H9 (cell line): Measurements from ENCODE around the gene OPHN1. TPM values are rescaled to one million over a fixed set of nuclear protein-coding genes. Genes with fewer than 3 reads are reported as not detected.

ENCODE experiments used
- DNase-seq: peaks from one replicate; pipeline ENCODE4 v3.0.0-alpha.2; 2017
- H2AFZ ChIP-seq: one replicate; pipeline ENCODE4 v1.6.1; 2013; ENCODE audit warnings: mild to moderate bottlenecking, low read length, control low read depth, moderate library complexity
- H2AK5ac ChIP-seq: 2 replicates; pipeline ENCODE4 v1.6.1; 2013; ENCODE audit warnings: low read length, control low read depth, mixed read lengths; ENCODE audit not compliant: insufficient read length
- H2BK120ac ChIP-seq: one replicate; pipeline ENCODE4 v1.6.1; 2013; ENCODE audit warnings: low read depth, mild to moderate bottlenecking, low read length, control low read depth, inconsistent platforms; ENCODE audit not compliant: poor library complexity, severe bottlenecking
- H2BK12ac ChIP-seq: 2 replicates; pipeline ENCODE4 v1.6.1; 2013; ENCODE audit warnings: low read length, control low read depth, mixed read lengths, low read depth; ENCODE audit not compliant: insufficient read length
- H2BK15ac ChIP-seq: 2 replicates; pipeline ENCODE4 v1.6.1; 2013; ENCODE audit warnings: low read depth, low read length, control low read depth
- H2BK20ac ChIP-seq: one replicate; pipeline ENCODE4 v1.6.1; 2013; ENCODE audit warnings: low read depth, mild to moderate bottlenecking, low read length, control low read depth, inconsistent platforms; ENCODE audit not compliant: poor library complexity, severe bottlenecking
- H2BK5ac ChIP-seq: 2 replicates; pipeline ENCODE4 v1.6.1; 2013; ENCODE audit warnings: low read length, control low read depth, mixed read lengths; ENCODE audit not compliant: insufficient read length
- H3K14ac ChIP-seq: 2 replicates; pipeline ENCODE4 v1.6.1; 2013; ENCODE audit warnings: low read length, control low read depth; ENCODE audit not compliant: insufficient read depth
- H3K18ac ChIP-seq: 2 replicates; pipeline ENCODE4 v1.6.1; 2013; ENCODE audit warnings: low read depth, mild to moderate bottlenecking, mixed read lengths, low read length, control low read depth; ENCODE audit not compliant: insufficient read length
- H3K23ac ChIP-seq: 2 replicates; pipeline ENCODE4 v1.6.1; 2013; ENCODE audit warnings: low read length, control low read depth, mixed read lengths, low read depth; ENCODE audit not compliant: insufficient read length
- H3K23me2 ChIP-seq: 2 replicates; pipeline ENCODE4 v1.6.1; 2013; ENCODE audit warnings: low read depth, mild to moderate bottlenecking, mixed read lengths, low read length, control low read depth; ENCODE audit not compliant: insufficient read length, poor library complexity, severe bottlenecking
- H3K27ac ChIP-seq: 2 replicates; pipeline ENCODE4 v1.5.1; 2013; ENCODE audit warnings: low read length, control low read depth, mixed read lengths, low read depth; ENCODE audit not compliant: insufficient read length
- H3K27me3 ChIP-seq: 2 replicates; pipeline ENCODE4 v1.6.1; 2013; ENCODE audit warnings: low read length, control low read depth, inconsistent platforms; ENCODE audit not compliant: insufficient read depth
- H3K4ac ChIP-seq: 2 replicates; pipeline ENCODE4 v1.6.1; 2013; ENCODE audit warnings: low read depth, mild to moderate bottlenecking, control low read depth, inconsistent platforms, low read length, moderate library complexity
- H3K4me1 ChIP-seq: 2 replicates; pipeline ENCODE4 v1.6.1; 2013; ENCODE audit warnings: low read length, control low read depth, inconsistent platforms; ENCODE audit not compliant: insufficient read depth
- H3K4me2 ChIP-seq: 2 replicates; pipeline ENCODE4 v1.6.1; 2013; ENCODE audit warnings: low read length, control low read depth, mixed read lengths; ENCODE audit not compliant: insufficient read length, insufficient read depth
- H3K56ac ChIP-seq: 2 replicates; pipeline ENCODE4 v1.6.1; 2013; ENCODE audit warnings: low read depth, mild to moderate bottlenecking, mixed read lengths, low read length, control low read depth; ENCODE audit not compliant: insufficient read length
- H3K79me1 ChIP-seq: 2 replicates; pipeline ENCODE4 v1.6.1; 2013; ENCODE audit warnings: low read depth, mild to moderate bottlenecking, moderate library complexity, low read length, control low read depth, inconsistent platforms; ENCODE audit not compliant: insufficient read depth, poor library complexity, severe bottlenecking
- H3K79me2 ChIP-seq: 2 replicates; pipeline ENCODE4 v1.6.1; 2013; ENCODE audit warnings: low read length, control low read depth, inconsistent platforms; ENCODE audit not compliant: insufficient read depth
- H3K9ac ChIP-seq: 2 replicates; pipeline ENCODE4 v1.6.1; 2013; ENCODE audit warnings: low read length, control low read depth, mixed read lengths; ENCODE audit not compliant: insufficient read length; ENCODE audit errors: extremely low read depth
- H3K9me3 ChIP-seq: one replicate; pipeline ENCODE4 v1.6.1; 2013; ENCODE audit warnings: low read depth, low read length, inconsistent platforms; ENCODE audit not compliant: control insufficient read depth
- H3T11ph ChIP-seq: one replicate; pipeline ENCODE4 v1.6.1; 2013; ENCODE audit warnings: mild to moderate bottlenecking, low read length, control low read depth, inconsistent platforms
- H4K20me1 ChIP-seq: one replicate; pipeline ENCODE4 v1.6.1; 2013; ENCODE audit not compliant: control insufficient read depth, insufficient read length, insufficient read depth
- H4K5ac ChIP-seq: 2 replicates; pipeline ENCODE4 v1.6.1; 2013; ENCODE audit warnings: low read depth, mild to moderate bottlenecking, mixed read lengths, low read length, control low read depth; ENCODE audit not compliant: insufficient read length
- H4K8ac ChIP-seq: replicated peaks from 2 replicates; pipeline ENCODE4 v1.6.1; 2013; ENCODE audit warnings: low read length, control low read depth, mixed read lengths, low read depth; ENCODE audit not compliant: insufficient read length
- H4K91ac ChIP-seq: 2 replicates; pipeline ENCODE4 v1.6.1; 2013; ENCODE audit warnings: low read depth, mild to moderate bottlenecking, moderate library complexity, mixed read lengths, low read length, control low read depth; ENCODE audit not compliant: insufficient read length
- H3K27ac Mint-ChIP-seq, 3 experiments: 2 replicates in 2 of 3; 3 replicates in 1 of 3; pipeline ENCODE4 v1.8.0; 2020 to 2021; ENCODE audit warnings: mixed read lengths in 3 of 3, mild to moderate bottlenecking in 1 of 3, moderate library complexity in 1 of 3
- H3K27me3 Mint-ChIP-seq: 2 replicates; pipeline ENCODE4 v1.8.0; 2021; ENCODE audit warnings: low read depth, mild to moderate bottlenecking, moderate library complexity, mixed read lengths
- H3K36me3 Mint-ChIP-seq, 3 experiments: 2 replicates in 2 of 3; 3 replicates in 1 of 3; pipeline ENCODE4 v1.8.0; 2020 to 2021; ENCODE audit warnings: low read depth in 3 of 3, mixed read lengths in 3 of 3; ENCODE audit not compliant: insufficient read depth in 1 of 3
- H3K4me1 Mint-ChIP-seq, 2 experiments: 2 replicates each; pipeline ENCODE4 v1.8.0; 2020; ENCODE audit warnings: mixed read lengths in 2 of 2
- H3K4me3 Mint-ChIP-seq, 2 experiments: 2 replicates in 1 of 2; 3 replicates in 1 of 2; pipeline ENCODE4 v1.8.0; 2020 to 2021; ENCODE audit warnings: mild to moderate bottlenecking in 2 of 2, mixed read lengths in 2 of 2, moderate library complexity in 1 of 2
- H3K9me3 Mint-ChIP-seq, 2 experiments: 2 replicates in 1 of 2; 3 replicates in 1 of 2; pipeline ENCODE4 v1.8.0; 2020; ENCODE audit warnings: mild to moderate bottlenecking in 2 of 2, mixed read lengths in 2 of 2, moderate library complexity in 1 of 2
- CTCF ChIP-seq: fragments of 200-600 bp; sonication (generic); conservative IDR thresholded peaks from 3 replicates; pipeline ENCODE4 v1.8.0; 2021; ENCODE audit warnings: antibody characterized with exemption, mild to moderate bottlenecking
- WGBS: extraction: QIAGEN DNeasy Blood & Tissue Kit; methylation state at CpG from one replicate; pipeline ENCODE4 v1.1.7; 2013; ENCODE audit warnings: missing lambda C conversion rate, low lambda C conversion rate, mixed read lengths; ENCODE audit not compliant: insufficient read length; ENCODE audit errors: extremely low coverage; 5-methylcytosine and 5-hydroxymethylcytosine counted together
- long read RNA-seq: library from polyadenylated mRNA; unstranded; transcript quantifications from one replicate; pipeline ENCODE4 v2.0.0, GENCODE V29; 2020
- total RNA-seq: library from RNA; stranded (reverse); gene quantifications from 2 replicates; pipeline ENCODE4 v1.2.1, GENCODE V29; 2021

Gene OPHN1
- 1.0 and 1.5 TPM in 2 replicates for total RNA-seq
- long read RNA-seq, partial matches to known transcripts, result 4 of 7 reads
- long read RNA-seq, other reads (novel, unspliced or antisense), result 3 of 7 reads

GRCh38 chrX:68433155-68433980 is at the start of gene OPHN1:
OPHN1 (minus strand) TSS chrX:68433495; CDS start chrX:68433020, 475 bp downstream.
- no peak within 1 kb of the TSS for H4K5ac ChIP-seq
- H3K18ac ChIP-seq, result peak within 1 kb of the TSS; percentile 28
- no peak within 1 kb of the TSS for H2BK12ac ChIP-seq
- peak; percentile 82 for DNase-seq
- peaks cover 11 to 24% (median 24%) of the 10 kb centered on the region in 3 experiments for H3K36me3 Mint-ChIP-seq
- H3K27ac Mint-ChIP-seq, result peak within 1 kb of the TSS; percentile 91 to 97 (median 96); a peak in 6 of 7 replicates
- TF ChIP-seq CTCF, result no peak
- no peak within 1 kb of the TSS for H4K8ac ChIP-seq
- peak within 1 kb of the TSS; percentile 23 for H3K14ac ChIP-seq
- no peak within 1 kb of the TSS for H4K91ac ChIP-seq
- H3K4me2 ChIP-seq, result peak within 1 kb of the TSS; percentile 75
- peak within 1 kb of the TSS; percentile 82 to 93 for H3K4me3 Mint-ChIP-seq
- peaks cover 10 to 20% of the 10 kb centered on the region in 2 experiments for H3K4me1 Mint-ChIP-seq
- H3K27me3 Mint-ChIP-seq, result peaks cover 3% of the 10 kb centered on the region; the same call in 1 of the 2 replicates
- H2BK15ac ChIP-seq, result no peak within 1 kb of the TSS
- no peaks in the 10 kb centered on the region for H3K79me2 ChIP-seq
- H3K4ac ChIP-seq, result no peak within 1 kb of the TSS
- peaks cover 61 to 74% of the 10 kb centered on the region in 2 experiments for H3K9me3 Mint-ChIP-seq
- H3K9me3 ChIP-seq, result peaks cover 6% of the 10 kb centered on the region
- peak within 1 kb of the TSS; percentile 34 for H2AFZ ChIP-seq
- H3K23me2 ChIP-seq, result peaks cover 3% of the 10 kb centered on the region
- no peak within 1 kb of the TSS for H2BK5ac ChIP-seq
- H3K9ac ChIP-seq, result peak within 1 kb of the TSS; percentile 47
- no peak within 1 kb of the TSS for H3K27ac ChIP-seq
- no peaks in the 10 kb centered on the region for H3K4me1 ChIP-seq
- H3T11ph ChIP-seq, result no peak within 1 kb of the TSS
- H3K27me3 ChIP-seq, result no peaks in the 10 kb centered on the region
- no peak within 1 kb of the TSS for H3K23ac ChIP-seq
- H2BK20ac ChIP-seq, result no peak within 1 kb of the TSS
- H3K79me1 ChIP-seq, result no peaks in the 10 kb centered on the region
- no peaks in the 10 kb centered on the region for H4K20me1 ChIP-seq
- H2BK120ac ChIP-seq, result no peak within 1 kb of the TSS
- no peak within 1 kb of the TSS for H2AK5ac ChIP-seq
- no peak within 1 kb of the TSS for H3K56ac ChIP-seq
- WGBS, result no CpG with 5 or more reads among the region's 57 CpGs
